HepG2 (cell line): ENCODE data around the gene SLC4A9.

Experiments used
- ELF4 ChIP-seq: sonication (generic); formaldehyde crosslinking; IDR thresholded peaks from 2 replicates; pipeline ENCODE4 v1.5.0; 2020; ENCODE audit warnings: missing genetic modification reagents, mild to moderate bottlenecking, moderate library complexity, borderline replicate concordance
- FOXM1 ChIP-seq: sonication (generic); formaldehyde crosslinking; IDR thresholded peaks from 2 replicates; pipeline ENCODE4 v1.5.0; 2020; ENCODE audit warnings: missing genetic modification reagents
- JUND ChIP-seq: sonication (generic); formaldehyde crosslinking; IDR thresholded peaks from 2 replicates; pipeline ENCODE4 v1.8.0; 2022; ENCODE audit warnings: mild to moderate bottlenecking, missing genetic modification reagents
- MYNN ChIP-seq: sonication (generic); formaldehyde crosslinking; IDR thresholded peaks from 2 replicates; pipeline ENCODE4 v1.4.0; 2020; ENCODE audit warnings: mild to moderate bottlenecking, low read depth, missing genetic modification reagents
- MZF1 ChIP-seq: sonication (generic); formaldehyde crosslinking; IDR thresholded peaks from 2 replicates; pipeline ENCODE4 v1.8.1; 2023; ENCODE audit warnings: mild to moderate bottlenecking, missing genetic modification reagents, borderline replicate concordance
- THAP7 ChIP-seq: sonication (generic); formaldehyde crosslinking; IDR thresholded peaks from 2 replicates; pipeline ENCODE4 v1.8.1; 2023; ENCODE audit warnings: mild to moderate bottlenecking, missing genetic modification reagents
- ZBTB4 ChIP-seq: sonication (generic); formaldehyde crosslinking; IDR thresholded peaks from 2 replicates; pipeline ENCODE4 v1.4.0; 2020; ENCODE audit warnings: missing genetic modification reagents, mild to moderate bottlenecking, borderline replicate concordance
- ZFP1 ChIP-seq: IDR thresholded peaks from 2 replicates; pipeline ENCODE4 v1.6.1; 2016
- ZNF264 ChIP-seq: sonication (generic); formaldehyde crosslinking; IDR thresholded peaks from 2 replicates; pipeline ENCODE4 v1.4.0; 2020; ENCODE audit warnings: missing genetic modification reagents
- ZNF317 ChIP-seq: sonication (generic); formaldehyde crosslinking; IDR thresholded peaks from 2 replicates; pipeline ENCODE4 v1.5.0; 2020; ENCODE audit warnings: mild to moderate bottlenecking, missing genetic modification reagents
- ZNF75D ChIP-seq: sonication (generic); formaldehyde crosslinking; IDR thresholded peaks from 2 replicates; pipeline ENCODE4 v1.8.1; 2023; ENCODE audit warnings: missing genetic modification reagents, mild to moderate bottlenecking, borderline replicate concordance
- TF ChIP-seq, protein P1 (sequence below): sonication (generic); formaldehyde crosslinking; IDR thresholded peaks from 2 replicates; pipeline ENCODE4 v1.5.0; 2020; ENCODE audit warnings: mild to moderate bottlenecking, missing genetic modification reagents, moderate library complexity
- TF ChIP-seq, protein P2 (sequence below): sonication (generic); formaldehyde crosslinking; IDR thresholded peaks from 2 replicates; pipeline ENCODE4 v1.4.0; 2020; ENCODE audit warnings: low read depth, missing genetic modification reagents
- TF ChIP-seq, protein P3 (sequence below): sonication (generic); formaldehyde crosslinking; conservative IDR thresholded peaks from 2 replicates; pipeline ENCODE4 v1.8.1; 2023; ENCODE audit warnings: missing genetic modification reagents

DNA sequence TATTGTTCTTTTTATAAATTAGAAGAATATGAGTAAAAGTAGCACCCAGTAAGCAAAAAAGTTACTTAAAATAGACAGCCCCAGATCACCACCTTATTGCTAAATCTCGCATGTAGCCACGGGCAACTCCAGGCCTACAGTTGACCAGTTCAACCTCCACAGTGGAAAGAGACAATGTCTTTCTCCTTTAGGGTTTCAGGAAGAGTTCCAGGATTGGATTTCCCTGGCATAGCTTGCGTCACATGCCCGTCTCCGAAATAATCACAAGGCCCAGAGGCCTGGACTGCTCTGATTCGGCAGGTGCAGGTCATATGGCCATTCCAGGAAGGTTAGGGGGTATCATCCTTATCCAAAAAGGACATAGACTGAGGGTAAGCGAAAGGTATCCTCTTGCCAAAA, 47.2 kb upstream of the SLC4A9 start:
- TF ChIP-seq ZNF317 (CRISPR knock-in tag): no peak
- TF ChIP-seq THAP7: no peak
- TF ChIP-seq FOXM1 (CRISPR knock-in tag): no peak
- no peak for TF ChIP-seq MYNN (CRISPR knock-in tag)
- no peak for TF ChIP-seq ZBTB4 (CRISPR knock-in tag)
- no peak for TF ChIP-seq ZFP1 (CRISPR knock-in tag)
- TF ChIP-seq, protein P1, sequence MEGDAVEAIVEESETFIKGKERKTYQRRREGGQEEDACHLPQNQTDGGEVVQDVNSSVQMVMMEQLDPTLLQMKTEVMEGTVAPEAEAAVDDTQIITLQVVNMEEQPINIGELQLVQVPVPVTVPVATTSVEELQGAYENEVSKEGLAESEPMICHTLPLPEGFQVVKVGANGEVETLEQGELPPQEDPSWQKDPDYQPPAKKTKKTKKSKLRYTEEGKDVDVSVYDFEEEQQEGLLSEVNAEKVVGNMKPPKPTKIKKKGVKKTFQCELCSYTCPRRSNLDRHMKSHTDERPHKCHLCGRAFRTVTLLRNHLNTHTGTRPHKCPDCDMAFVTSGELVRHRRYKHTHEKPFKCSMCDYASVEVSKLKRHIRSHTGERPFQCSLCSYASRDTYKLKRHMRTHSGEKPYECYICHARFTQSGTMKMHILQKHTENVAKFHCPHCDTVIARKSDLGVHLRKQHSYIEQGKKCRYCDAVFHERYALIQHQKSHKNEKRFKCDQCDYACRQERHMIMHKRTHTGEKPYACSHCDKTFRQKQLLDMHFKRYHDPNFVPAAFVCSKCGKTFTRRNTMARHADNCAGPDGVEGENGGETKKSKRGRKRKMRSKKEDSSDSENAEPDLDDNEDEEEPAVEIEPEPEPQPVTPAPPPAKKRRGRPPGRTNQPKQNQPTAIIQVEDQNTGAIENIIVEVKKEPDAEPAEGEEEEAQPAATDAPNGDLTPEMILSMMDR (CRISPR knock-in tag): no peak
- no peak for TF ChIP-seq JUND
- no peak for TF ChIP-seq ELF4 (CRISPR knock-in tag)
- no peak for TF ChIP-seq MZF1 (CRISPR knock-in tag)
- TF ChIP-seq ZNF75D: no peak
- TF ChIP-seq, protein P2, sequence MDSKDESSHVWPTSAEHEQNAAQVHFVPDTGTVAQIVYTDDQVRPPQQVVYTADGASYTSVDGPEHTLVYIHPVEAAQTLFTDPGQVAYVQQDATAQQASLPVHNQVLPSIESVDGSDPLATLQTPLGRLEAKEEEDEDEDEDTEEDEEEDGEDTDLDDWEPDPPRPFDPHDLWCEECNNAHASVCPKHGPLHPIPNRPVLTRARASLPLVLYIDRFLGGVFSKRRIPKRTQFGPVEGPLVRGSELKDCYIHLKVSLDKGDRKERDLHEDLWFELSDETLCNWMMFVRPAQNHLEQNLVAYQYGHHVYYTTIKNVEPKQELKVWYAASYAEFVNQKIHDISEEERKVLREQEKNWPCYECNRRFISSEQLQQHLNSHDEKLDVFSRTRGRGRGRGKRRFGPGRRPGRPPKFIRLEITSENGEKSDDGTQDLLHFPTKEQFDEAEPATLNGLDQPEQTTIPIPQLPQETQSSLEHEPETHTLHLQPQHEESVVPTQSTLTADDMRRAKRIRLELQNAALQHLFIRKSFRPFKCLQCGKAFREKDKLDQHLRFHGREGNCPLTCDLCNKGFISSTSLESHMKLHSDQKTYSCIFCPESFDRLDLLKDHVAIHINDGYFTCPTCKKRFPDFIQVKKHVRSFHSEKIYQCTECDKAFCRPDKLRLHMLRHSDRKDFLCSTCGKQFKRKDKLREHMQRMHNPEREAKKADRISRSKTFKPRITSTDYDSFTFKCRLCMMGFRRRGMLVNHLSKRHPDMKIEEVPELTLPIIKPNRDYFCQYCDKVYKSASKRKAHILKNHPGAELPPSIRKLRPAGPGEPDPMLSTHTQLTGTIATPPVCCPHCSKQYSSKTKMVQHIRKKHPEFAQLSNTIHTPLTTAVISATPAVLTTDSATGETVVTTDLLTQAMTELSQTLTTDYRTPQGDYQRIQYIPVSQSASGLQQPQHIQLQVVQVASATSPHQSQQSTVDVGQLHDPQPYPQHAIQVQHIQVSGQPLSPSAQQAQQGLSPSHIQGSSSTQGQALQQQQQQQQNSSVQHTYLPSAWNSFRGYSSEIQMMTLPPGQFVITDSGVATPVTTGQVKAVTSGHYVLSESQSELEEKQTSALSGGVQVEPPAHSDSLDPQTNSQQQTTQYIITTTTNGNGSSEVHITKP (CRISPR knock-in tag): no peak
- no peak for TF ChIP-seq ZNF264 (CRISPR knock-in tag)
- TF ChIP-seq, protein P3, sequence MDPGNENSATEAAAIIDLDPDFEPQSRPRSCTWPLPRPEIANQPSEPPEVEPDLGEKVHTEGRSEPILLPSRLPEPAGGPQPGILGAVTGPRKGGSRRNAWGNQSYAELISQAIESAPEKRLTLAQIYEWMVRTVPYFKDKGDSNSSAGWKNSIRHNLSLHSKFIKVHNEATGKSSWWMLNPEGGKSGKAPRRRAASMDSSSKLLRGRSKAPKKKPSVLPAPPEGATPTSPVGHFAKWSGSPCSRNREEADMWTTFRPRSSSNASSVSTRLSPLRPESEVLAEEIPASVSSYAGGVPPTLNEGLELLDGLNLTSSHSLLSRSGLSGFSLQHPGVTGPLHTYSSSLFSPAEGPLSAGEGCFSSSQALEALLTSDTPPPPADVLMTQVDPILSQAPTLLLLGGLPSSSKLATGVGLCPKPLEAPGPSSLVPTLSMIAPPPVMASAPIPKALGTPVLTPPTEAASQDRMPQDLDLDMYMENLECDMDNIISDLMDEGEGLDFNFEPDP (CRISPR knock-in tag): no peak
